ENCODE results near the gene UAP1L1.
A peak's percentile ranks its signal among the peaks of the same experiment; 100 is the strongest.

- no peak for TF ChIP-seq CTCF (IDR thresholded peaks at IDR 0.05)
- TF ChIP-seq POLR2A (IDR thresholded peaks at IDR 0.05) = no peak
- peak in 1 of 3 donors; percentile 63 for TF ChIP-seq POLR2AphosphoS5 (IDR thresholded peaks at IDR 0.05)
- no peak for TF ChIP-seq EP300 (IDR thresholded peaks at IDR 0.05)
These were observed 14.9 kb upstream of the UAP1L1 start for GRCh38 chr9:137062384-137062783.

All from suprapubic skin (tissue), 4 donors.